Esophagus muscularis mucosa (tissue), 4 donors: Measurements from ENCODE around the gene TLNRD1.
"Not testable (repeated sequence)": the region's sequence is repeated elsewhere in the genome, so short reads cannot be mapped to it uniquely, and the experiment has no call there.

Source experiments
- CTCF ChIP-seq, 3 experiments: fragments of 200-600 bp in 2 of 3; fragments of 450-650 bp in 1 of 3; sonication (generic) in 2 of 3; IDR thresholded peaks; one replicate each; pipeline ENCODE4 v1.5.1; 2017 to 2019; ENCODE audit warnings: antibody characterized with exemption in 3 of 3, mild to moderate bottlenecking in 2 of 3, moderate library complexity in 1 of 3
- EP300 ChIP-seq: sonication (generic); formaldehyde crosslinking; IDR thresholded peaks from one replicate; pipeline ENCODE4 v1.6.1; 2017; ENCODE audit warnings: antibody characterized with exemption
- POLR2A ChIP-seq: fragments of 450-650 bp; IDR thresholded peaks from one replicate; pipeline ENCODE4 v1.6.1; 2017; ENCODE audit warnings: antibody characterized with exemption, moderate library complexity, mild to moderate bottlenecking, low read depth
- POLR2AphosphoS5 ChIP-seq, 2 donors: sonication (generic); formaldehyde crosslinking; IDR thresholded peaks; one replicate each; pipeline ENCODE4 v1.6.1; 2017; ENCODE audit warnings: antibody characterized with exemption in 2 of 2

DNA sequence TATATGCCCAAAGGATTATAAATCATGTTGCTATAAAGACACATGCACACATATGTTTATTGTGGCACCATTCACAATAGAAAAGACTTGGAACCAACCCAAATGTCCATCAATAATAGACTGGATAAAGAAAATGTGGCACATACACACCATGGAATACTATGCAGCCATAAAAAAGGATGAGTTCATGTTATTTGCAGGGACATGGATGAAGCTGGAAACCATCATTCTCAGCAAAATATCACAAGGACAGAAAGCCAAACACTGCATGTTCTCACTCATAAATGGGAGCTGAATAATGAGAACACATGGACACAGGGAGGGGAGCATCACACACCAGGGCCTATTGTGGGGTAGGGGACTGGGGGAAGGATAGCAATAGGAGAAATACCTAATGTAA, 35.3 kb upstream of the TLNRD1 start:
- TF ChIP-seq CTCF (IDR thresholded peaks at IDR 0.05); EP300; POLR2A; POLR2AphosphoS5 (IDR thresholded peaks at IDR 0.05): not testable (repeated sequence)
